Coronary artery (tissue), 2 donors: Measurements from ENCODE around the gene RBFOX2.

Source experiments
- DNase-seq: peaks from one replicate; pipeline ENCODE4 v3.0.0-alpha.2; 2017; ENCODE audit warnings: low spot score
- H3K27ac ChIP-seq, 2 donors: fragments of 200-600 bp; sonication (generic); one replicate each; pipeline ENCODE4 v1.5.1; 2016 to 2019
- H3K4me3 ChIP-seq: fragments of 200-600 bp; sonication (generic); 2 replicates; pipeline ENCODE4 v1.5.1; 2016; ENCODE audit warnings: mild to moderate bottlenecking, moderate library complexity
- TF ChIP-seq, protein P1 (sequence below): fragments of 200-600 bp; sonication (generic); IDR thresholded peaks from one replicate; pipeline ENCODE4 v1.5.1; 2019; ENCODE audit warnings: antibody characterized with exemption

RBFOX2 gene

DNA sequence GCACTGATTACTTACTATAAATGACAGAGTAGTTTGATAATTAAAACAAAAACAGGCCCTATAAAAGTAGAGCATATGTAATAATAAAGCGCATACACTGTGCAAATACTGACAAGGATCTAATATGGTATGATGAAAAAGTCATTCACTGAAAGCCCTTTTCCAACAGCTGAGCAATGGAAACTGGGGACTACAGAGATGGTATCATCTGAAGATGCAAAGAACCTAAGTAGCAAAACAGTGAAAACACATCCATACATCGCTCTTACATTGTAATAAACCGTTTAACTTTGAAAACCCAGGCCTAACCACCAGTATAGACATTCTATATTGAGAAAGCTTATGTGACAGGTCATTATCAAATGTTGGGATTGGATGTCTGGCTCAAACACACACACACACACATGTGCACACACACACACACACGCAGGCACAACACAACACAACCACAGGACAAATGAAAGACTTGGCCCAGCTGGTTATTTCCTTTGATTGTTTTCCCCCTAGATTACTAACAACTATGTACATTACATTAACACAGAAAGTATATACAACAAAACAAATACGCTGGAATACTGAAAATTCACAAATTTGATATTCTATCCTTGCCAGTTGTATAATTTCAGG is 191.4 kb downstream of the RBFOX2 start:
- Histone ChIP-seq H3K4me3 (no peak overlapping the region), H3K27ac (no peak overlapping the region)
- no peak for DNase-seq
- TF ChIP-seq, protein P1, sequence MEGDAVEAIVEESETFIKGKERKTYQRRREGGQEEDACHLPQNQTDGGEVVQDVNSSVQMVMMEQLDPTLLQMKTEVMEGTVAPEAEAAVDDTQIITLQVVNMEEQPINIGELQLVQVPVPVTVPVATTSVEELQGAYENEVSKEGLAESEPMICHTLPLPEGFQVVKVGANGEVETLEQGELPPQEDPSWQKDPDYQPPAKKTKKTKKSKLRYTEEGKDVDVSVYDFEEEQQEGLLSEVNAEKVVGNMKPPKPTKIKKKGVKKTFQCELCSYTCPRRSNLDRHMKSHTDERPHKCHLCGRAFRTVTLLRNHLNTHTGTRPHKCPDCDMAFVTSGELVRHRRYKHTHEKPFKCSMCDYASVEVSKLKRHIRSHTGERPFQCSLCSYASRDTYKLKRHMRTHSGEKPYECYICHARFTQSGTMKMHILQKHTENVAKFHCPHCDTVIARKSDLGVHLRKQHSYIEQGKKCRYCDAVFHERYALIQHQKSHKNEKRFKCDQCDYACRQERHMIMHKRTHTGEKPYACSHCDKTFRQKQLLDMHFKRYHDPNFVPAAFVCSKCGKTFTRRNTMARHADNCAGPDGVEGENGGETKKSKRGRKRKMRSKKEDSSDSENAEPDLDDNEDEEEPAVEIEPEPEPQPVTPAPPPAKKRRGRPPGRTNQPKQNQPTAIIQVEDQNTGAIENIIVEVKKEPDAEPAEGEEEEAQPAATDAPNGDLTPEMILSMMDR = no peak

- DNase-seq = no peak
- TF ChIP-seq, protein P1 = no peak
- Histone ChIP-seq H3K4me3 (peak overlapping the region; percentile 61), H3K27ac (peak overlapping the region; percentile 34 to 74)
Observed at GRCh38 chr22:35835998-35836691, 192.5 kb downstream of the RBFOX2 start.

DNA sequence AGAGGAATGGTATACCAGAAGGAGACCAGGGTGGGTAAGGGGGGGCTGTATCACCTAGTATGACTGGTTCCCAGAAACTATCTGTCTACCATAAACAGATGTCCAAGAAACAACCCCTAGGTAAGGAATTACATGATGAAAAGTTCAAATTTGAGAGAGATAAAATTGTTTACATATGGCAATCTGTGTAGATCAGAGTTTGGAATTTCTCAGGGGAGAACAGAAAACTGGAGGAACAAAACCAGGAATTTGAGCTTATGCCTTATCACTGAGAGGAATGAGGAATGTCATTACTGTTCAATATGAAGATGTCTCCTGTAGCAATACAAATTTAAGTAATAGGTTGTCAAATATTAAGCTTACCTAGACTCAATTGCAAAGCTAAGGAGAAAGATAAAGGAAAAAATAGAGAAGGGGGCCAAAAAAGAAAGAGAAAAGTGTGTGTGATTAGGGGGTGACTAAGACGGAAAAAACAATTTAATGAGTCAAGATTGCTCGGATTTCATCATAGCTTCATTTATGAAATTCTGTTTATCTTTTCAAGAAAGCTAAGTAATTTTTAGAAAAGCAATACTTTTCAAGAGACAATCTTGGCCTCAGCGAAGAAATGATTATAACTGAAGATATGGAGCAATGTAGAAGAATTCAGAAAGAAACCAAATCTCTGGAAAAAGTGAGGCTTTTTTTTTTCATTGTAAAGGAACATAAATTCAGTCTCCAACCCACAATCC is 193.2 kb downstream of the RBFOX2 start:
- Histone ChIP-seq H3K27ac (peak overlapping the region; percentile 34 to 74), H3K4me3 (peak overlapping the region; percentile 61)
- DNase-seq = no peak
- TF ChIP-seq, protein P1 = no peak

- Histone ChIP-seq H3K27ac (no peak overlapping the region), H3K4me3 (no peak overlapping the region)
- TF ChIP-seq, protein P1 = no peak
- DNase-seq = no peak
Observed at GRCh38 chr22:35834061-35834460, 194.6 kb downstream of the RBFOX2 start.

DNA sequence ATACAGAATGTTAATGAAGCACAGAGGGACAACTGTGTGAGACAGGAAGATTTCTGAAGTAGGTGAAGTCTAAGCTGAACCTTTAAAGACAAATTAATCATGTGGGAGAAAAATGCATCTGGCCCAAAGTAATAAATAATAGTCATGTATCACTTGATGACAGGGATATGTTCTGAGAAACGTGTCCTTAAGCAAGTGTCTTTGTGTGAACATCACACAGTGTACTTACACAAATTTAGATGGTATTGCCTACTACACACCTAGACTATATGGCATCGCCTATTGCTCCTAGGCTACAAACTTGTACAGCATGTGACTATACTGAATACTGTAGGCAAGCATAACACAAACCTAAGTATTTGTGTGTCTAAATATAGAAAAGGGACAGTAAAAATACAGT is 198.3 kb downstream of the RBFOX2 start:
- TF ChIP-seq, protein P1 = no peak
- no peak for DNase-seq

DNA sequence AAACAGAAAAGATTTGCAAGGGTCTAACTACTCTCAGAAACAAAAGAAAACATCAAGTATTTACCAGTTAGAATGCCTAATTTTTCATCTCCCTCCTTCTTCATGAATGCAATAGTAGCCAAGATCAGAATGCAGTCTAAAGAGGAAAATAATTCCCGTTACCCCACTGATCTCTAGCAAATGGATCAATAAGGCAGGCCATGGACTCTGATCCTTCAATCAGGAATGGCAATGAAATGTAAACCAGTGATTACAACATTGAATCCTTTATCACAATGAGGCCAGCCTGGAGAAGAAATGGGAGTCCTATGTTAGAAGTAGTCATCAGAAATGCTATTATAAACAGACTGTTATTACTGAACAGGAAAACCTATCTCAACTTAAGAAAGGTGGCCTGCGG is 204.4 kb downstream of the RBFOX2 start:
- TF ChIP-seq, protein P1 = no peak
- H3K27ac ChIP-seq = no peak overlapping the region

More for the DNA sequence above, 198.3 kb downstream of the RBFOX2 start:
- Histone ChIP-seq H3K27ac (no peak overlapping the region), H3K4me3 (no peak overlapping the region)

More for the DNA sequence above, 204.4 kb downstream of the RBFOX2 start:
- DNase-seq = no peak
- no peak overlapping the region for H3K4me3 ChIP-seq
